GM23338 (cell line): ENCODE data around the gene CDK11A. TPM values are rescaled to one million over a fixed set of nuclear protein-coding genes. Genes with fewer than 3 reads are reported as not detected.

Experiments used
- ATAC-seq: fragments of 200-7000 bp; cut with Tn5 transposase; 3 replicates; pipeline ENCODE4 v1.9.1; 2020
- DNase-seq: peaks from one replicate; pipeline ENCODE4 v3.0.0-alpha.2; 2015; ENCODE audit warnings: low spot score
- H2AFZ ChIP-seq: fragments of 200-600 bp; sonication (generic); 2 replicates; pipeline ENCODE4 v1.8.0; 2016; ENCODE audit warnings: antibody characterized with exemption, mild to moderate bottlenecking, moderate library complexity
- H3F3A ChIP-seq: fragments of 200-600 bp; sonication (generic); replicated peaks from 2 replicates; pipeline ENCODE4 v1.8.0; 2017; ENCODE audit warnings: antibody characterized with exemption, mixed run types, low read depth
- H3K27ac ChIP-seq: fragments of 200-600 bp; sonication (generic); 2 replicates; pipeline ENCODE4 v1.6.1; 2016; ENCODE audit warnings: low read depth
- H3K27me3 ChIP-seq: fragments of 200-600 bp; sonication (generic); 2 replicates; pipeline ENCODE4 v1.8.0; 2016; ENCODE audit warnings: mild to moderate bottlenecking, mixed run types, moderate library complexity; ENCODE audit not compliant: insufficient read depth
- H3K36me3 ChIP-seq: fragments of 200-600 bp; sonication (generic); 2 replicates; pipeline ENCODE4 v1.8.0; 2016; ENCODE audit warnings: mild to moderate bottlenecking; ENCODE audit not compliant: insufficient read depth
- H3K4me1 ChIP-seq: fragments of 200-600 bp; sonication (generic); 2 replicates; pipeline ENCODE4 v1.8.0; 2016; ENCODE audit warnings: mild to moderate bottlenecking, moderate library complexity; ENCODE audit not compliant: insufficient read depth
- H3K4me2 ChIP-seq: fragments of 200-600 bp; sonication (generic); 2 replicates; pipeline ENCODE4 v1.7.1; 2017; ENCODE audit warnings: mixed run types
- H3K4me3 ChIP-seq: fragments of 200-600 bp; sonication (generic); 2 replicates; pipeline ENCODE4 v1.6.1; 2016; ENCODE audit warnings: mixed run types
- H3K79me2 ChIP-seq: fragments of 200-600 bp; sonication (generic); replicated peaks from 2 replicates; pipeline ENCODE4 v1.8.0; 2017; ENCODE audit warnings: mild to moderate bottlenecking; ENCODE audit not compliant: insufficient read depth
- H3K9me2 ChIP-seq: fragments of 200-600 bp; sonication (generic); 2 replicates; pipeline ENCODE4 v1.8.0; 2017; ENCODE audit not compliant: insufficient read depth
- H4K20me1 ChIP-seq: fragments of 200-600 bp; sonication (generic); replicated peaks from 2 replicates; pipeline ENCODE4 v1.8.0; 2017; ENCODE audit warnings: mild to moderate bottlenecking; ENCODE audit not compliant: insufficient read depth
- H3K27ac Mint-ChIP-seq: 2 replicates; pipeline ENCODE4 v1.8.0; 2020; ENCODE audit warnings: inconsistent platforms, mild to moderate bottlenecking, moderate library complexity, mixed read lengths
- H3K27me3 Mint-ChIP-seq: 3 replicates; pipeline ENCODE4 v1.8.0; 2022; ENCODE audit warnings: low read depth, mild to moderate bottlenecking, moderate library complexity, mixed read lengths, inconsistent platforms; ENCODE audit not compliant: insufficient read depth, poor library complexity
- H3K36me3 Mint-ChIP-seq: 3 replicates; pipeline ENCODE4 v1.8.0; 2021; ENCODE audit warnings: low read depth, mild to moderate bottlenecking, inconsistent platforms, moderate library complexity, mixed read lengths
- H3K4me1 Mint-ChIP-seq: 3 replicates; pipeline ENCODE4 v1.8.0; 2020; ENCODE audit warnings: mild to moderate bottlenecking, inconsistent platforms, mixed read lengths
- H3K4me3 Mint-ChIP-seq: 3 replicates; pipeline ENCODE4 v1.8.0; 2021; ENCODE audit warnings: moderate library complexity, mild to moderate bottlenecking, inconsistent platforms, mixed read lengths
- H3K9me3 Mint-ChIP-seq: 3 replicates; pipeline ENCODE4 v1.8.0; 2020; ENCODE audit warnings: moderate library complexity, mild to moderate bottlenecking, inconsistent platforms, mixed read lengths
- CREB1 ChIP-seq: fragments of 250-450 bp; sonication (Bioruptor Pico); IDR thresholded peaks from 2 replicates; pipeline ENCODE4 v1.5.0; 2020; ENCODE audit warnings: low read depth, mild to moderate bottlenecking, moderate library complexity
- EZH2 ChIP-seq: fragments of 200-600 bp; sonication (generic); IDR thresholded peaks from one replicate; pipeline ENCODE4 v1.8.0; 2017; ENCODE audit warnings: antibody characterized with exemption, mild to moderate bottlenecking, low read depth; ENCODE audit not compliant: unreplicated experiment
- EZH2phosphoT487 ChIP-seq: fragments of 200-600 bp; sonication (generic); IDR thresholded peaks from one replicate; pipeline ENCODE4 v1.8.1; 2018; ENCODE audit warnings: antibody characterized with exemption; ENCODE audit not compliant: unreplicated experiment
- JUNB ChIP-seq: IDR thresholded peaks from one replicate; pipeline ENCODE4 v1.6.1; 2016; ENCODE audit warnings: antibody characterized with exemption; ENCODE audit not compliant: unreplicated experiment
- NANOG ChIP-seq: IDR thresholded peaks from 2 replicates; pipeline ENCODE4 v1.6.1; 2016; ENCODE audit warnings: antibody characterized with exemption, borderline replicate concordance
- POLR2AphosphoS5 ChIP-seq: IDR thresholded peaks from 2 replicates; pipeline ENCODE4 v1.6.1; 2016; ENCODE audit warnings: antibody characterized with exemption, low read depth
- STAT1 ChIP-seq: IDR thresholded peaks from one replicate; pipeline ENCODE4 v1.6.1; 2016; ENCODE audit warnings: antibody characterized with exemption; ENCODE audit not compliant: unreplicated experiment
- ZNF114 ChIP-seq: fragments of 250-450 bp; sonication (Bioruptor Pico); IDR thresholded peaks from 2 replicates; pipeline ENCODE4 v1.5.0; 2020; ENCODE audit warnings: mild to moderate bottlenecking, moderate library complexity
- ZNF331 ChIP-seq: fragments of 250-450 bp; sonication (Bioruptor Pico); IDR thresholded peaks from 2 replicates; pipeline ENCODE4 v1.5.0; 2020; ENCODE audit warnings: low read depth, mild to moderate bottlenecking, moderate library complexity
- polyA plus RNA-seq: library from polyadenylated mRNA; unstranded; fragments of >200 nt; fragmentation: Nextera tagmentation; extraction: Ambion mirVana; gene quantifications from 2 replicates; pipeline ENCODE4 v1.2.1, GENCODE V29; 2016
- total RNA-seq: library from RNA; depleted of rRNA; stranded (reverse); fragments of >200 nt; shearing (Covaris generic); gene quantifications from 2 replicates; pipeline ENCODE4 v1.2.3, GENCODE V29; 2014
- TF ChIP-seq, protein P1 (sequence below): IDR thresholded peaks from one replicate; pipeline ENCODE4 v1.6.1; 2018; ENCODE audit warnings: antibody characterized with exemption; ENCODE audit not compliant: unreplicated experiment
- TF ChIP-seq, protein P2 (sequence below): fragments of 250-450 bp; sonication (Bioruptor Pico); IDR thresholded peaks from 2 replicates; pipeline ENCODE4 v1.5.0; 2020; ENCODE audit warnings: mild to moderate bottlenecking, moderate library complexity
- TF ChIP-seq, protein P3 (sequence below): IDR thresholded peaks from 2 replicates; pipeline ENCODE4 v1.6.1; 2016; ENCODE audit warnings: antibody characterized with exemption
- TF ChIP-seq, protein P4 (sequence below), 2 experiments: fragments of 200-600 bp in 1 of 2; sonication (generic) in 1 of 2; conservative IDR thresholded peaks; 2 replicates each; pipeline versions ENCODE4 v1.5.1 to v1.6.1; 2016 to 2017; ENCODE audit warnings: antibody characterized with exemption in 2 of 2, low read depth in 2 of 2, mild to moderate bottlenecking in 2 of 2, moderate library complexity in 1 of 2

CDK11A gene
- total and polyA plus RNA-seq, 2 experiments from 2014 or later: 22.8 to 72.6 TPM

DNA sequence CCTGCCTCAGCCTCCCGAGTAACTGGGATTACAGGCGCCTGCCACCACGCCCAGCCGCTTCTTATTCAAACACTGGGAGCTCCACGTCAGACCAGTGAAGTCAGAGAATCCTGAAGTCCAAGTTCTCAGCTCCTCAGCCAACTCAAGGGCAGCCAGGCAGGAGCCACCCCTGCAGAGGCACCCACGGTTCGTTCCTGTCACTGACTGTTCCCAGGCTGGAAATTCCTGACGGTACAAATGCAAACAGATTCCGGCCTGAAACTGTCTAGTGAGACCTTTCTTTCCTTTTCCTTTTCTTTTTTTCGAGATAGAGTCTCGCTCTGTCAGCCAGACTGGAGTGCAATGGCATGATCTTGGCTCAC is 43.3 kb downstream of the CDK11A start:
- peaks cover 30% of the 10 kb centered on the region; the same call in 1 of the 2 replicates for H4K20me1 ChIP-seq
- Mint-ChIP-seq H3K4me1 (peaks cover 40% of the 10 kb centered on the region), H3K27me3 (peaks cover 15% of the 10 kb centered on the region), H3K9me3 (no peaks in the 10 kb centered on the region), H3K4me3 (no peak overlapping the region), H3K36me3 (peaks cover 7% of the 10 kb centered on the region; the same call in 2 of the 3 replicates), H3K27ac (no peak overlapping the region)
- no peak overlapping the region for H3K4me2 ChIP-seq
- H3K9me2 ChIP-seq: no peaks in the 10 kb centered on the region
- DNase-seq (no peak), ATAC-seq (no peak)
- H3K36me3 ChIP-seq: no peaks in the 10 kb centered on the region
- no peaks in the 10 kb centered on the region for H3K27me3 ChIP-seq
- peaks cover 17% of the 10 kb centered on the region for H3F3A ChIP-seq
- H3K4me3 ChIP-seq: no peak overlapping the region
- H3K4me1 ChIP-seq: peaks cover 9% of the 10 kb centered on the region
- TF ChIP-seq ZNF331 (CRISPR knock-in tag): no peak
- no peak for TF ChIP-seq EZH2
- TF ChIP-seq, protein P1, sequence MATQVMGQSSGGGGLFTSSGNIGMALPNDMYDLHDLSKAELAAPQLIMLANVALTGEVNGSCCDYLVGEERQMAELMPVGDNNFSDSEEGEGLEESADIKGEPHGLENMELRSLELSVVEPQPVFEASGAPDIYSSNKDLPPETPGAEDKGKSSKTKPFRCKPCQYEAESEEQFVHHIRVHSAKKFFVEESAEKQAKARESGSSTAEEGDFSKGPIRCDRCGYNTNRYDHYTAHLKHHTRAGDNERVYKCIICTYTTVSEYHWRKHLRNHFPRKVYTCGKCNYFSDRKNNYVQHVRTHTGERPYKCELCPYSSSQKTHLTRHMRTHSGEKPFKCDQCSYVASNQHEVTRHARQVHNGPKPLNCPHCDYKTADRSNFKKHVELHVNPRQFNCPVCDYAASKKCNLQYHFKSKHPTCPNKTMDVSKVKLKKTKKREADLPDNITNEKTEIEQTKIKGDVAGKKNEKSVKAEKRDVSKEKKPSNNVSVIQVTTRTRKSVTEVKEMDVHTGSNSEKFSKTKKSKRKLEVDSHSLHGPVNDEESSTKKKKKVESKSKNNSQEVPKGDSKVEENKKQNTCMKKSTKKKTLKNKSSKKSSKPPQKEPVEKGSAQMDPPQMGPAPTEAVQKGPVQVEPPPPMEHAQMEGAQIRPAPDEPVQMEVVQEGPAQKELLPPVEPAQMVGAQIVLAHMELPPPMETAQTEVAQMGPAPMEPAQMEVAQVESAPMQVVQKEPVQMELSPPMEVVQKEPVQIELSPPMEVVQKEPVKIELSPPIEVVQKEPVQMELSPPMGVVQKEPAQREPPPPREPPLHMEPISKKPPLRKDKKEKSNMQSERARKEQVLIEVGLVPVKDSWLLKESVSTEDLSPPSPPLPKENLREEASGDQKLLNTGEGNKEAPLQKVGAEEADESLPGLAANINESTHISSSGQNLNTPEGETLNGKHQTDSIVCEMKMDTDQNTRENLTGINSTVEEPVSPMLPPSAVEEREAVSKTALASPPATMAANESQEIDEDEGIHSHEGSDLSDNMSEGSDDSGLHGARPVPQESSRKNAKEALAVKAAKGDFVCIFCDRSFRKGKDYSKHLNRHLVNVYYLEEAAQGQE: no peak
- TF ChIP-seq, protein P2, sequence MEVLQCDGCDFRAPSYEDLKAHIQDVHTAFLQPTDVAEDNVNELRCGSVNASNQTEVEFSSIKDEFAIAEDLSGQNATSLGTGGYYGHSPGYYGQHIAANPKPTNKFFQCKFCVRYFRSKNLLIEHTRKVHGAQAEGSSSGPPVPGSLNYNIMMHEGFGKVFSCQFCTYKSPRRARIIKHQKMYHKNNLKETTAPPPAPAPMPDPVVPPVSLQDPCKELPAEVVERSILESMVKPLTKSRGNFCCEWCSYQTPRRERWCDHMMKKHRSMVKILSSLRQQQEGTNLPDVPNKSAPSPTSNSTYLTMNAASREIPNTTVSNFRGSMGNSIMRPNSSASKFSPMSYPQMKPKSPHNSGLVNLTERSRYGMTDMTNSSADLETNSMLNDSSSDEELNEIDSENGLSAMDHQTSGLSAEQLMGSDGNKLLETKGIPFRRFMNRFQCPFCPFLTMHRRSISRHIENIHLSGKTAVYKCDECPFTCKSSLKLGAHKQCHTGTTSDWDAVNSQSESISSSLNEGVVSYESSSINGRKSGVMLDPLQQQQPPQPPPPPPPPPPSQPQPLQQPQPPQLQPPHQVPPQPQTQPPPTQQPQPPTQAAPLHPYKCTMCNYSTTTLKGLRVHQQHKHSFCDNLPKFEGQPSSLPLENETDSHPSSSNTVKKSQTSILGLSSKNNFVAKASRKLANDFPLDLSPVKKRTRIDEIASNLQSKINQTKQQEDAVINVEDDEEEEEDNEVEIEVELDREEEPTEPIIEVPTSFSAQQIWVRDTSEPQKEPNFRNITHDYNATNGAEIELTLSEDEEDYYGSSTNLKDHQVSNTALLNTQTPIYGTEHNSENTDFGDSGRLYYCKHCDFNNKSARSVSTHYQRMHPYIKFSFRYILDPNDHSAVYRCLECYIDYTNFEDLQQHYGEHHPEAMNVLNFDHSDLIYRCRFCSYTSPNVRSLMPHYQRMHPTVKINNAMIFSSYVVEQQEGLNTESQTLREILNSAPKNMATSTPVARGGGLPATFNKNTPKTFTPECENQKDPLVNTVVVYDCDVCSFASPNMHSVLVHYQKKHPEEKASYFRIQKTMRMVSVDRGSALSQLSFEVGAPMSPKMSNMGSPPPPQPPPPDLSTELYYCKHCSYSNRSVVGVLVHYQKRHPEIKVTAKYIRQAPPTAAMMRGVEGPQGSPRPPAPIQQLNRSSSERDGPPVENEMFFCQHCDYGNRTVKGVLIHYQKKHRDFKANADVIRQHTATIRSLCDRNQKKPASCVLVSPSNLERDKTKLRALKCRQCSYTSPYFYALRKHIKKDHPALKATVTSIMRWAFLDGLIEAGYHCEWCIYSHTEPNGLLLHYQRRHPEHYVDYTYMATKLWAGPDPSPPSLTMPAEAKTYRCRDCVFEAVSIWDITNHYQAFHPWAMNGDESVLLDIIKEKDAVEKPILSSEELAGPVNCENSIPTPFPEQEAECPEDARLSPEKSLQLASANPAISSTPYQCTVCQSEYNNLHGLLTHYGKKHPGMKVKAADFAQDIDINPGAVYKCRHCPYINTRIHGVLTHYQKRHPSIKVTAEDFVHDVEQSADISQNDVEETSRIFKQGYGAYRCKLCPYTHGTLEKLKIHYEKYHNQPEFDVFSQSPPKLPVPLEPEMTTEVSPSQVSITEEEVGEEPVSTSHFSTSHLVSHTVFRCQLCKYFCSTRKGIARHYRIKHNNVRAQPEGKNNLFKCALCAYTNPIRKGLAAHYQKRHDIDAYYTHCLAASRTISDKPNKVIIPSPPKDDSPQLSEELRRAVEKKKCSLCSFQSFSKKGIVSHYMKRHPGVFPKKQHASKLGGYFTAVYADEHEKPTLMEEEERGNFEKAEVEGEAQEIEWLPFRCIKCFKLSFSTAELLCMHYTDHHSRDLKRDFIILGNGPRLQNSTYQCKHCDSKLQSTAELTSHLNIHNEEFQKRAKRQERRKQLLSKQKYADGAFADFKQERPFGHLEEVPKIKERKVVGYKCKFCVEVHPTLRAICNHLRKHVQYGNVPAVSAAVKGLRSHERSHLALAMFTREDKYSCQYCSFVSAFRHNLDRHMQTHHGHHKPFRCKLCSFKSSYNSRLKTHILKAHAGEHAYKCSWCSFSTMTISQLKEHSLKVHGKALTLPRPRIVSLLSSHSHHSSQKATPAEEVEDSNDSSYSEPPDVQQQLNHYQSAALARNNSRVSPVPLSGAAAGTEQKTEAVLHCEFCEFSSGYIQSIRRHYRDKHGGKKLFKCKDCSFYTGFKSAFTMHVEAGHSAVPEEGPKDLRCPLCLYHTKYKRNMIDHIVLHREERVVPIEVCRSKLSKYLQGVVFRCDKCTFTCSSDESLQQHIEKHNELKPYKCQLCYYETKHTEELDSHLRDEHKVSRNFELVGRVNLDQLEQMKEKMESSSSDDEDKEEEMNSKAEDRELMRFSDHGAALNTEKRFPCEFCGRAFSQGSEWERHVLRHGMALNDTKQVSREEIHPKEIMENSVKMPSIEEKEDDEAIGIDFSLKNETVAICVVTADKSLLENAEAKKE (CRISPR knock-in tag): no peak
- TF ChIP-seq, protein P3, sequence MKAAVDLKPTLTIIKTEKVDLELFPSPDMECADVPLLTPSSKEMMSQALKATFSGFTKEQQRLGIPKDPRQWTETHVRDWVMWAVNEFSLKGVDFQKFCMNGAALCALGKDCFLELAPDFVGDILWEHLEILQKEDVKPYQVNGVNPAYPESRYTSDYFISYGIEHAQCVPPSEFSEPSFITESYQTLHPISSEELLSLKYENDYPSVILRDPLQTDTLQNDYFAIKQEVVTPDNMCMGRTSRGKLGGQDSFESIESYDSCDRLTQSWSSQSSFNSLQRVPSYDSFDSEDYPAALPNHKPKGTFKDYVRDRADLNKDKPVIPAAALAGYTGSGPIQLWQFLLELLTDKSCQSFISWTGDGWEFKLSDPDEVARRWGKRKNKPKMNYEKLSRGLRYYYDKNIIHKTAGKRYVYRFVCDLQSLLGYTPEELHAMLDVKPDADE: no peak
- no peak for TF ChIP-seq POLR2AphosphoS5
- no peak for TF ChIP-seq NANOG
- no peak for TF ChIP-seq EZH2phosphoT487
- no peak for TF ChIP-seq STAT1
- TF ChIP-seq, protein P4, sequence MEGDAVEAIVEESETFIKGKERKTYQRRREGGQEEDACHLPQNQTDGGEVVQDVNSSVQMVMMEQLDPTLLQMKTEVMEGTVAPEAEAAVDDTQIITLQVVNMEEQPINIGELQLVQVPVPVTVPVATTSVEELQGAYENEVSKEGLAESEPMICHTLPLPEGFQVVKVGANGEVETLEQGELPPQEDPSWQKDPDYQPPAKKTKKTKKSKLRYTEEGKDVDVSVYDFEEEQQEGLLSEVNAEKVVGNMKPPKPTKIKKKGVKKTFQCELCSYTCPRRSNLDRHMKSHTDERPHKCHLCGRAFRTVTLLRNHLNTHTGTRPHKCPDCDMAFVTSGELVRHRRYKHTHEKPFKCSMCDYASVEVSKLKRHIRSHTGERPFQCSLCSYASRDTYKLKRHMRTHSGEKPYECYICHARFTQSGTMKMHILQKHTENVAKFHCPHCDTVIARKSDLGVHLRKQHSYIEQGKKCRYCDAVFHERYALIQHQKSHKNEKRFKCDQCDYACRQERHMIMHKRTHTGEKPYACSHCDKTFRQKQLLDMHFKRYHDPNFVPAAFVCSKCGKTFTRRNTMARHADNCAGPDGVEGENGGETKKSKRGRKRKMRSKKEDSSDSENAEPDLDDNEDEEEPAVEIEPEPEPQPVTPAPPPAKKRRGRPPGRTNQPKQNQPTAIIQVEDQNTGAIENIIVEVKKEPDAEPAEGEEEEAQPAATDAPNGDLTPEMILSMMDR (conservative IDR thresholded peaks at IDR 0.05; ENCODE audit: low read depth in 2 of 2): no peak
- TF ChIP-seq ZNF114: no peak
- TF ChIP-seq CREB1 (CRISPR knock-in tag): no peak
- TF ChIP-seq JUNB: no peak
- H3K27ac ChIP-seq: 0 out of 2 replicates have a peak overlapping the region, but pooled peaks have one; percentile 26
- no peak overlapping the region for H2AFZ ChIP-seq
- peaks cover 81% of the 10 kb centered on the region for H3K79me2 ChIP-seq
